ENCODE data around the gene GNA14. TPM values are rescaled to one million over a fixed set of nuclear protein-coding genes. Genes with fewer than 3 reads are reported as not detected.
A peak's percentile ranks its signal among the peaks of the same experiment; 100 is the strongest.
"Not testable (repeated sequence)": the region's sequence is repeated elsewhere in the genome, so short reads cannot be mapped to it uniquely, and the experiment has no call there.

The GNA14 gene
- total RNA-seq, result not detected

- CTCF ChIA-PET, result no interaction called here
- Mint-ChIP-seq H3K36me3 (no peaks in the 10 kb centered on the region), H3K4me1 (ENCODE audit: low read depth) (peaks cover 14% of the 10 kb centered on the region), H3K27ac (no peak within 1 kb of the TSS), H3K4me3 (peak within 1 kb of the TSS; percentile 65), H3K9me3 (no peaks in the 10 kb centered on the region), H3K27me3 (peaks cover 35% of the 10 kb centered on the region)
- intact Hi-C loops (cut with micrococcal nuclease), result loop anchor here (5.0 kb wide), 2 partner anchors 191 to 564 kb away; no protein-coding TSS in a partner anchor
- peak; percentile 18 for DNase-seq
- POLR2A ChIA-PET, result no interaction called here
Observed at GRCh38 chr9:77648234-77649108, at the start of gene GNA14. TSS of gene GNA14 (minus strand) at chr9:77648322. CDS start at chr9:77647793, 529 bp downstream.

- H3K9me3 Mint-ChIP-seq, result peaks cover 4% of the 10 kb centered on the region
- DNase-seq, result no peak
- POLR2A ChIA-PET, result no interaction called here
- H3K4me1 Mint-ChIP-seq (ENCODE audit: low read depth), result no peaks in the 10 kb centered on the region
- H3K27ac Mint-ChIP-seq, result no peak overlapping the region
- H3K4me3 Mint-ChIP-seq, result no peak overlapping the region
- CTCF ChIA-PET, result no interaction called here
- no peaks in the 10 kb centered on the region for H3K36me3 Mint-ChIP-seq
- no peaks in the 10 kb centered on the region for H3K27me3 Mint-ChIP-seq
- intact Hi-C loops (cut with micrococcal nuclease), result no loop called here
Observed at GRCh38 chr9:77697238-77697984, 49.3 kb upstream of the GNA14 start.

GRCh38 chr9:77690723-77691122 is 42.6 kb upstream of the GNA14 start:
- H3K9me3 Mint-ChIP-seq; H3K36me3 Mint-ChIP-seq; H3K4me1 Mint-ChIP-seq (ENCODE audit: low read depth); DNase-seq; H3K27ac Mint-ChIP-seq; POLR2A ChIA-PET; H3K4me3 Mint-ChIP-seq; H3K27me3 Mint-ChIP-seq; intact Hi-C loops (cut with micrococcal nuclease): not testable (repeated sequence)
- CTCF ChIA-PET, result interaction anchor here (0.7 kb wide), 1 partner anchor 38 kb away, joined by 4 read pairs; no protein-coding TSS in a partner anchor

GRCh38 chr9:77690119-77690518 is 42.0 kb upstream of the GNA14 start:
- intact Hi-C loops (cut with micrococcal nuclease); CTCF ChIA-PET; H3K27me3 Mint-ChIP-seq; POLR2A ChIA-PET; H3K4me3 Mint-ChIP-seq; H3K36me3 Mint-ChIP-seq; H3K4me1 Mint-ChIP-seq (ENCODE audit: low read depth); H3K9me3 Mint-ChIP-seq; DNase-seq; H3K27ac Mint-ChIP-seq: not testable (repeated sequence)

- intact Hi-C loops (cut with micrococcal nuclease); H3K4me1 Mint-ChIP-seq (ENCODE audit: low read depth); POLR2A ChIA-PET; H3K27me3 Mint-ChIP-seq; CTCF ChIA-PET; H3K27ac Mint-ChIP-seq; H3K36me3 Mint-ChIP-seq; DNase-seq; H3K9me3 Mint-ChIP-seq; H3K4me3 Mint-ChIP-seq: not testable (repeated sequence)
Observed at GRCh38 chr9:77687737-77688136, 39.6 kb upstream of the GNA14 start.

- Mint-ChIP-seq H3K36me3 (no peaks in the 10 kb centered on the region), H3K27me3 (peaks cover 2% of the 10 kb centered on the region), H3K4me3 (no peak overlapping the region), H3K9me3 (peaks cover 3% of the 10 kb centered on the region), H3K4me1 (ENCODE audit: low read depth) (no peaks in the 10 kb centered on the region), H3K27ac (no peak overlapping the region)
- no peak for DNase-seq
- intact Hi-C loops (cut with micrococcal nuclease), result no loop called here
- POLR2A ChIA-PET, result no interaction called here
- CTCF ChIA-PET, result no interaction called here
Observed at GRCh38 chr9:77680581-77680980, 32.5 kb upstream of the GNA14 start.

GRCh38 chr9:77679661-77680368 is 31.7 kb upstream of the GNA14 start:
- no peaks in the 10 kb centered on the region for H3K4me1 Mint-ChIP-seq (ENCODE audit: low read depth)
- H3K27ac Mint-ChIP-seq, result no peak overlapping the region
- no peak overlapping the region for H3K4me3 Mint-ChIP-seq
- no peaks in the 10 kb centered on the region for H3K36me3 Mint-ChIP-seq
- POLR2A ChIA-PET, result interaction anchor here (0.6 kb wide), 1 partner anchor 86 kb away, joined by 3 read pairs; no protein-coding TSS in a partner anchor
- H3K27me3 Mint-ChIP-seq, result peaks cover 2% of the 10 kb centered on the region
- peaks cover 3% of the 10 kb centered on the region for H3K9me3 Mint-ChIP-seq
- intact Hi-C loops (cut with micrococcal nuclease), result no loop called here
- DNase-seq, result no peak
- CTCF ChIA-PET, result interaction anchor here (0.9 kb wide), 1 partner anchor 223 kb away, joined by 4 read pairs; no protein-coding TSS in a partner anchor

GRCh38 chr9:77679088-77679487 is 31.0 kb upstream of the GNA14 start:
- no peak overlapping the region for H3K4me3 Mint-ChIP-seq
- H3K27ac Mint-ChIP-seq, result no peak overlapping the region
- no peaks in the 10 kb centered on the region for H3K36me3 Mint-ChIP-seq
- ChIA-PET POLR2A (no interaction called here), CTCF (interaction anchor here (0.9 kb wide), 1 partner anchor 222 kb away, joined by 4 read pairs; no protein-coding TSS in a partner anchor)
- H3K9me3 Mint-ChIP-seq, result peaks cover 3% of the 10 kb centered on the region
- H3K4me1 Mint-ChIP-seq (ENCODE audit: low read depth), result no peaks in the 10 kb centered on the region
- peaks cover 2% of the 10 kb centered on the region for H3K27me3 Mint-ChIP-seq
- intact Hi-C loops (cut with micrococcal nuclease), result no loop called here
- DNase-seq, result no peak

- Mint-ChIP-seq H3K27me3 (peaks cover 2% of the 10 kb centered on the region), H3K9me3 (no peaks in the 10 kb centered on the region), H3K4me1 (ENCODE audit: low read depth) (no peaks in the 10 kb centered on the region), H3K36me3 (no peaks in the 10 kb centered on the region), H3K27ac (no peak overlapping the region), H3K4me3 (no peak overlapping the region)
- ChIA-PET POLR2A (no interaction called here), CTCF (no interaction called here)
- intact Hi-C loops (cut with micrococcal nuclease), result no loop called here
- no peak for DNase-seq
Observed at GRCh38 chr9:77677957-77678535, 29.9 kb upstream of the GNA14 start.

- CTCF ChIA-PET, result no interaction called here
- DNase-seq, result no peak
- intact Hi-C loops (cut with micrococcal nuclease), result no loop called here
- H3K27ac Mint-ChIP-seq, result no peak overlapping the region
- H3K4me1 Mint-ChIP-seq (ENCODE audit: low read depth), result no peaks in the 10 kb centered on the region
- POLR2A ChIA-PET, result no interaction called here
- H3K36me3 Mint-ChIP-seq, result no peaks in the 10 kb centered on the region
- H3K27me3 Mint-ChIP-seq, result peaks cover 2% of the 10 kb centered on the region
- no peak overlapping the region for H3K4me3 Mint-ChIP-seq
- no peaks in the 10 kb centered on the region for H3K9me3 Mint-ChIP-seq
Observed at GRCh38 chr9:77677397-77677796, 29.3 kb upstream of the GNA14 start.

GRCh38 chr9:77673941-77674791 is 26.0 kb upstream of the GNA14 start:
- H3K27ac Mint-ChIP-seq, result no peak overlapping the region
- CTCF ChIA-PET, result interaction anchor here (0.9 to 1.1 kb wide), 2 partner anchors 77 kb away, joined by 3 read pairs; no protein-coding TSS in a partner anchor
- no peaks in the 10 kb centered on the region for H3K4me1 Mint-ChIP-seq (ENCODE audit: low read depth)
- H3K27me3 Mint-ChIP-seq, result peaks cover 2% of the 10 kb centered on the region
- no peak overlapping the region for H3K4me3 Mint-ChIP-seq
- POLR2A ChIA-PET, result no interaction called here
- DNase-seq, result no peak
- intact Hi-C loops (cut with micrococcal nuclease), result no loop called here
- no peaks in the 10 kb centered on the region for H3K9me3 Mint-ChIP-seq
- H3K36me3 Mint-ChIP-seq, result no peaks in the 10 kb centered on the region
